HG02571 (cell line): ENCODE data around the gene CGNL1.

Experiments used
- ATAC-seq: cut with Tn5 transposase; IDR thresholded peaks from one replicate; pipeline ENCODE4 v1.9.1; 2021; ENCODE audit warnings: mild to moderate bottlenecking, moderate library complexity; ENCODE audit not compliant: unreplicated experiment

Gene CGNL1

DNA sequence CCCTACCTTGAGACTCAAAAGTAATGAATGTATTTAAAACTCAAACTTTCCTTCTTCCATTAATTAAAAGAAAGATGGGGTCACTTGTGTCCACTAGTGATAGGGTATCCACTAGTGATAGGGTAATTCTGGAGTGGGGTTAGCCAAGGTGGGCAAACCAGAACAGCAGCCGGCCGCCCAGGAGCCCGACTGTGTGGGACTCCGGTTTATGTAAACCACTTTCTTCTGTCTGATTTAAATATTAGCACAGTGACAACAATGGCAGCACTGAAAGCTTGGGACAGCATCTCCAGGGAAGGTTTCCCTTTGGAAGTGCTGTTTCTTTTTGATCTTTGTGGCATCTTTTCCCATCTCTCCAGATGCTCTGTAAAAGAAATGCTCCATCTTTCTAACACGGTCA, 216.1 kb downstream of the CGNL1 start:
- no peak for ATAC-seq

DNA sequence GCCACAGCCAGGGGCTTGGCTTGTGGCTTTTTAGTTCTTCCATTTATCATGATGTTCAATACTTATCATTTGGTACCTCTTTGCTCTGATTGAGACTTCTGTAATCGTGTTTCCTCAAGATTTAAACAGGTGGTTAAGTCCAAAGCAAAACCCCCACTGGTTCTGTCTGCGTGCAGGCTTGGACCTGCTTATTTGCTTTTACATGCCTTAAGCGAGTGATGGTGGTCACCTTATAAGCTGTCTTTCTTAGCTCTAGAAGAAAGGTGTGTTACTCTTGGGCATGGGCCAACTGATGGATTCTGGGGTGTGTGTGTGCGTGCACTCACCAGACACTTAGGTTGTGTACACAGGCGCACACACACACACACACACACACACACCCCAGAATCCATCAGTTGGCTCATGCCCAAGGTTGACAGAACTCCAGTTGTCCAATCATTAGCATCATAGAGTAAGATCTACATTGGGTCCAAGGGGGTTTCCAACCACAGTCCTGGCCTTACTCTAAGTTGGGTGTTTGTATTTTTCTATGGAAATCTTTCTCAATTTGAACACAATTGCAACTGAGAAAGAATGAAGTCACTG, 216.6 kb downstream of the CGNL1 start:
- no peak for ATAC-seq

DNA sequence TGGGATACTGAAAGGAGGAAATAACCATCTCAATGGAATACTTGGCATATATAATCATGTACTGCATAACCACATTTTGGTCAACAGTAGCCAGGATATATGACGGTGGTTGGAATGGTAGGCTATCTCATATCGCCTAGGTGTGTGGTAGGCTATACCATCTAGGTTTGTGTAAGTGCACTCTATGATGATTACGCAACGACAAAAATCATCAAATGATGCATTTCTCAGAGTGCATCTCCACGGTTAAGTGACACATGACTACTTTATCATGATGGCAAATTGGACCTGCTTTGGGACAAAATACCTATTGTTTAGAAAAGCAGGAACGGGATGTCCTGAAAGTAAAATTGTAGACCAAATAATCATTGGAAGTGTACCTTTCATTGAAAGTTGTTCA, 218.2 kb downstream of the CGNL1 start:
- ATAC-seq: no peak

DNA sequence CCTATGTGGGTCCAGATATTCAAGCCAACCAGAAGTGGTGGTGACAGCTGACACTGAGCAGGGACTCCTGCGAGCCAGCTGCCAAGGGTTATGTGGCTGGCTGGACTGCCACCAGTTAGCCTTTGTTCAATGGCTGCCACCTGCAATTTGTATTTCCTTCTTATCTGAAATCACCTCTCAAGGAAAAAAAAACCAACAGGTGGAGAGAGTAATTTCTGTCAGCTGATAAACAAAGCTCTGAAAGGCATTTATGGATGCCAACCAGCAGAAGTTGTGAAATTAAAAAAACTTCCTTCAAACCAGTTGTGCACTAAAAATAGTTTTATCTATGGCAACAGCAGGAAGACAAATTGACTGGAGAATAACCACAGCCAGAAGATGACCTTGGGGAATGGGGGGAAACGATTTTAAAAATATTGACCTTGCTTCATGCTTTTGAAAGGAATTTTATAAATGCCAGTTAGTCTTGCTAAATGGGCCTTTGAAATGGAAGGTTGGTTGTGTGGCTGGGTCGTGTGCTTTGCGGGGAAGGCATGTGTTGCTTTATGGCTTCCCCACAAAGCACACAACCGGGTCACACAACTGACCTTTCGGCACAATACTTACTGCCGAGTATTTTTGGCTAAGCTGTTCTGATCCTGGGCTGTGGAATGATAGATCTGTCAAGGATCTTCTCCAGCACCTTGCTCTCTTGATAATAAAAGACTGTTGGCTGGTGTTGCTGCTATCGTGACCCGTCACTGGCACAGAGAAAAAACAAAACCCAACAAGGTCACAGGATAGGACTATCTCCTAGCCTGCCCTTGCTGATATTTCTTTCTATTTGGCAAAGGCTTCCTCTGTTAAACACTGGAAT, 218.9 kb downstream of the CGNL1 start:
- ATAC-seq: no peak

DNA sequence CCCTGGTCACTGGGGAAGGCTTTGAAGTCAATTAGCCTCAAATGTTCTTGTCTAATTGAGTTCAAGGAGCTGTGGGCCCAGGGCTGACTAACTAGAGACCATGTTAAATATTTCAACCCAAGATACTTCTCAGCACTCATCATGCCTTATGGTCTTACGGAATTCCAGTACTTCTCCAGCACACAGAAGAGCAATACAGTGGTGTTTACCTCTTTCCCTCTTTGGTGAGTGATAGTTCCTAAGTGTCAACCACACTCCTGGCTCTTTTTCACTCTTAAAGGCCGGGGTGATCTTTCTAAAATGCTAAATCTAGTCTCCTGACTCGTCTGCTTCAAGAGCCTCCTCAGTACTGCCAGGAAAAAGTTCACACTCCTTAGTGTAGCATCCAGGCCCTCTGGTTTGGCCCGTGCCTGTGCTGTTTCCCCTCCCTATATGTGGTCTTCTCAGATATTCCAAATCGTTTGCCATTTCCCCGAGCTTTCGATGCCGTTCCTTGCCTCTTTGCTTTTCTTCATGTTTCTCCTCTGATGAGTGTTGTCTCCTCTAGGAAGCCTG, 220.1 kb downstream of the CGNL1 start:
- ATAC-seq: no peak

DNA sequence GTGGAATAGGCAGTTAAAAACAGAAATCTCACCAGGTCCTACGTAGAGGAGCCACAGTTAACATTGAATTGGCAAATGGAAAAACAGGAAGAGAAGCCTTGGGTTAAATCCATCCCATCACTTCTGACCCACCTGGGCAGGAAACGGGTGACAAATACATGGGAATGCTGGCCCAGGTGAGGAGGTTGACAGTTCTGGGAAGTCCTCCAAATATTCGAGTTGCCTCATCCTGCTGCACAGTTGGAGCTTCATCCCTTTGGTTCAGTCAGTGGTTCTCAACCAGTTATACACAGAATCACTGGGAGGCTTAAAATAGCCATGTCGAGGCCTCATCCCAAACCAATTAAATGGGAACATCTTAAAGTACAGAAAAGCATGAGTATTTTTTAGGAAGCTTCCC, 220.7 kb downstream of the CGNL1 start:
- no peak for ATAC-seq

DNA sequence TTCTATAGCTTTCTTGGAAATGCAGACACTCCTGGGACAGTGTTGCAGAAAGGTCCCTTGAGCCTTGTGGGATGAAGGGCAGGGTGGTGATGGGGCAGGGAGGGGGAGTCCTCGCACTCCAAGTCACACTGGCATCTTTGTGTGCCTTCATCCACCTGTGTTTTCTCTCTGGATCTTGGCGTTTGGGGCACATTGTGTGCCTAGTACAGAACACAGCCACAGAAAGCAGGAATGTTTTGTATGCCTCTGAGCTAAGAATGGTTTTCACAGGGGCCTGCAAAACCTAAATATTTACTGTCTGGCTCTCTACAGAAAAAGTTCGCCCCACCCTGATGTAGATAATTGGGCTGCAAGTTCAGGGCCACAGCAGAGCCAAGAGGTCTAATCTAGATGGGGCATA, 221.1 kb downstream of the CGNL1 start:
- no peak for ATAC-seq

DNA sequence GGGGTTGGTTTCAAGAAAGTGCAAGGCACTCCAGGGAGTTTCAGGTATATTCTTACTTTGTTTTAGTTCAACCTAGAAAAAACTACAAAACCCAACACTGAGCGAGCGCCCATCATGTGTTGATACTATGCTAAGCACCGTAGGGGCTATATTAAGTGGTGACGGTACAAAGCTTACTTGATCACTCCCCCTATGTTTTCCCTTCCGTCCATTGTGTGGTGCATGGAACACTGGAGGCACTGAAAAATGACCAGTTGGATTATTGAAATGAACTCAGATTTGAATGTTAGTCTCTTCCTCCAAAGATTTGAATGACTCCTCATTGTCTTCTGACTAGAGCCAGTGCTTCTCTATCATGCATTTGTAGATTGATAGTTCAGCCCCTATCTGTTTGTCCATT, 222.0 kb downstream of the CGNL1 start:
- no peak for ATAC-seq

DNA sequence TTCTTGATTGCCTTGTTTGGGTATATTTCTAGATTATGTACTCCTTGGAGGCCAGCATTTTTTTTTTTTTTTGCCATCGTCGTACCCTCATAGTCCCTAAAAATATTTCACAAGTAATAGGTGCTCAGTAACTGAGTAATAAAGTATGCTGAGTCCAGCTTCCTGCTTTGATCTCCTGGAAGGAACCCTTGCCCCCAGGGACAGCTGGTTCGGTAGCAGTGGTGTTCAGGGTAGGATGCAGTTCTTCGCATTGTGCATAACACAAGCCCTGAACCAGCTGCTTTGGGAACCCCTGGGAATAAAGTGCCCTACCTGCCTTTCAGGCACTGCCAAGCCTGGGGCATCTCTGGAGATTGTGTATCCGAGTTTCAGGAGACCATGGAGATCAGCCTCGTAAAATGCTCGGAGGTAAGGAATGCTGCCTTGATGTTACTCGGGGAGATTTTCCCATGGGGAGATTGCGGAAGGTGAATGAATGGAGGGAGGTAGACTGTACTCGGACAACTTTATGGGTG, 223.0 kb downstream of the CGNL1 start:
- no peak for ATAC-seq

DNA sequence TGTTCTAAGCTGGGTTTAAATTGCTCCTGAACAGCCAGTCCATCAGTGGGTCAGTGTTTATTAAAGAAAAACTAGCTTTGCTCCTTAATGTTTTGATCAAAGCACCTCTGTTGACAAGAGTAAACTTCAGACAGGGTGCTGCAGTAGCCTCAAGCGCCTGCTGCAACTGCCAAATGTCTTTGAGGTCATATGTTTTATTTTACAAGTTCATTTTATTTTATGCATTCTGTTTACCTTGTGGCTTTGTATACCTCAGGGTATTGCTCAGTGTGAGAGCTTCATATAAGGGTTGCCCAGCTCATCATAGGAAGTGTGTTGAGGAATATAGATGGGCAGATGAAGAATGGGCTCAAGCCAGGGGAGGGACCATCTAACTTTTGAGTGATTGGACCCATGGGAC, 223.9 kb downstream of the CGNL1 start:
- no peak for ATAC-seq
